GM11168 (cell line): ENCODE data around the gene FAM124A.

Source experiments
- in situ Hi-C: fragments of 300-500 bp; cut with MboI; formaldehyde crosslinking; loops from one replicate; pipeline ENCODE4 v1.12.0; 2022; ENCODE audit warnings: low sequenced_read_pairs; ENCODE audit not compliant: unreplicated experiment

Gene FAM124A

GRCh38 chr13:51240178-51240577 is 18.0 kb downstream of the FAM124A start:
- in situ Hi-C loops, result no loop called here

GRCh38 chr13:51240958-51241357 is 18.8 kb downstream of the FAM124A start:
- in situ Hi-C loops, result no loop called here

- in situ Hi-C loops, result no loop called here
These were observed 19.5 kb downstream of the FAM124A start for GRCh38 chr13:51241720-51242119.

GRCh38 chr13:51243227-51243626 is 21.0 kb downstream of the FAM124A start:
- in situ Hi-C loops, result no loop called here

- in situ Hi-C loops, result no loop called here
These were observed 21.6 kb downstream of the FAM124A start for GRCh38 chr13:51243832-51244231.

- in situ Hi-C loops, result no loop called here
These were observed 22.6 kb downstream of the FAM124A start for GRCh38 chr13:51244637-51245405.

- in situ Hi-C loops, result no loop called here
These were observed 23.4 kb downstream of the FAM124A start for GRCh38 chr13:51245583-51245982.

GRCh38 chr13:51246025-51246417 is 23.8 kb downstream of the FAM124A start:
- in situ Hi-C loops, result no loop called here

- in situ Hi-C loops, result no loop called here
These were observed 24.4 kb downstream of the FAM124A start for GRCh38 chr13:51246418-51247277.

- in situ Hi-C loops, result no loop called here
These were observed 27.1 kb downstream of the FAM124A start for GRCh38 chr13:51249255-51249654.

GRCh38 chr13:51249770-51250741 is 27.9 kb downstream of the FAM124A start:
- in situ Hi-C loops, result no loop called here

GRCh38 chr13:51251480-51251879 is 29.3 kb downstream of the FAM124A start:
- in situ Hi-C loops, result no loop called here

GRCh38 chr13:51252954-51253532 is 30.8 kb downstream of the FAM124A start:
- in situ Hi-C loops, result no loop called here

GRCh38 chr13:51255556-51255955 is 33.4 kb downstream of the FAM124A start:
- in situ Hi-C loops, result no loop called here

GRCh38 chr13:51257187-51257586 is 35.0 kb downstream of the FAM124A start:
- in situ Hi-C loops, result no loop called here

GRCh38 chr13:51258612-51259548 is 36.7 kb downstream of the FAM124A start:
- in situ Hi-C loops, result no loop called here

- in situ Hi-C loops, result no loop called here
These were observed 38.0 kb downstream of the FAM124A start for GRCh38 chr13:51260154-51260553.

- in situ Hi-C loops, result no loop called here
These were observed 39.5 kb downstream of the FAM124A start for GRCh38 chr13:51261610-51262249.
